A549 (cell line): ENCODE results near the gene MYL6. TPM values are rescaled to one million over a fixed set of nuclear protein-coding genes. Genes with fewer than 3 reads are reported as not detected.

Source experiments
- ATAC-seq, 2 experiments: fragments of 200-7000 bp in 1 of 2; fragments of >200 bp in 1 of 2; cut with Nextera tagmentation in 1 of 2; cut with Tn5 transposase in 1 of 2; 3 replicates each; pipeline versions ENCODE4 v1.8.0 to v1.9.1; 2018 to 2020; ENCODE audit warnings: mild to moderate bottlenecking in 1 of 2, moderate library complexity in 1 of 2
- CTCF ChIA-PET: fragments of 300-600 bp; sonication (Branson Sonifier 250); formaldehyde crosslinking; extraction: SDS; loops from one replicate; lab custom pipeline; 2021; ENCODE audit warnings: antibody characterized with exemption, inconsistent platforms; lab: Yijun Ruan, JAX
- POLR2A ChIA-PET: fragments of 350-600 bp; formaldehyde crosslinking; extraction: SDS; loops from one replicate; lab custom pipeline; 2021; ENCODE audit warnings: antibody characterized with exemption, inconsistent platforms; lab: Yijun Ruan, JAX
- DNase-seq, 2 experiments: peaks; one replicate each; pipeline versions ENCODE4 v3.0.0 to v3.0.0-alpha.2; 2011 to 2016; ENCODE audit warnings: low read depth in 1 of 2, low spot score in 1 of 2
- FAIRE-seq: peaks from 2 replicates; lab custom pipeline; 2011; peaks lifted over from hg19 to GRCh38; lab: Jason Lieb, UNC
- H3K27ac ChIP-seq, 2 experiments: fragments of >200 bp; sonication (Bioruptor Twin); formaldehyde crosslinking; 3 replicates each; pipeline ENCODE4 v1.5.1; 2016 to 2017
- H3K4me1 ChIP-seq: fragments of >200 bp; sonication (Bioruptor Twin); formaldehyde crosslinking; 3 replicates; pipeline ENCODE4 v1.6.1; 2016
- H3K4me2 ChIP-seq: fragments of >200 bp; sonication (Bioruptor Twin); formaldehyde crosslinking; 3 replicates; pipeline ENCODE4 v1.6.1; 2016
- H3K4me3 ChIP-seq: fragments of >200 bp; sonication (Bioruptor Twin); formaldehyde crosslinking; 3 replicates; pipeline ENCODE4 v1.5.1; 2016
- H3K9me3 ChIP-seq: fragments of >200 bp; sonication (Bioruptor Twin); formaldehyde crosslinking; 3 replicates; pipeline ENCODE4 v1.6.1; 2016
- ATOH8 ChIP-seq: fragments of 250-450 bp; sonication (Bioruptor Pico); IDR thresholded peaks from 2 replicates; pipeline ENCODE4 v1.5.0; 2020; ENCODE audit warnings: low read depth, mild to moderate bottlenecking, moderate library complexity
- CBX2 ChIP-seq: fragments of 200-600 bp; sonication (generic); IDR thresholded peaks from 2 replicates; pipeline ENCODE4 v1.6.1; 2016; ENCODE audit warnings: low read depth, mild to moderate bottlenecking, borderline replicate concordance
- CEBPB ChIP-seq, 2 experiments: fragments of >200 bp in 1 of 2; sonication (Bioruptor Twin) in 1 of 2; formaldehyde crosslinking in 1 of 2; IDR thresholded peaks; 2 replicates each; pipeline ENCODE4 v1.6.1; 2012 to 2016
- CHD4 ChIP-seq: fragments of 200-600 bp; sonication (generic); IDR thresholded peaks from 2 replicates; pipeline ENCODE4 v1.6.1; 2016; ENCODE audit warnings: antibody characterized with exemption, mild to moderate bottlenecking, borderline replicate concordance
- E2F6 ChIP-seq: IDR thresholded peaks from 2 replicates; pipeline ENCODE4 v1.6.1; 2012; ENCODE audit warnings: low read depth, borderline replicate concordance
- EHF ChIP-seq: fragments of 250-450 bp; sonication (Bioruptor Pico); IDR thresholded peaks from 2 replicates; pipeline ENCODE4 v1.5.0; 2020; ENCODE audit warnings: mild to moderate bottlenecking
- ELK1 ChIP-seq: fragments of 150-350 bp; IDR thresholded peaks from 2 replicates; pipeline ENCODE4 v1.6.1; 2014; ENCODE audit warnings: low read depth, mild to moderate bottlenecking, low read length
- EP300 ChIP-seq, 2 experiments: fragments of >200 bp; sonication (Bioruptor Twin); formaldehyde crosslinking; IDR thresholded peaks; 2 replicates in 1 of 2; 3 replicates in 1 of 2; pipeline ENCODE4 v1.6.1; 2016 to 2017
- ESRRA ChIP-seq: fragments of 150-350 bp; IDR thresholded peaks from 2 replicates; pipeline ENCODE4 v1.6.1; 2014; ENCODE audit warnings: mild to moderate bottlenecking, low read length, borderline replicate concordance
- FOSL2 ChIP-seq, 2 experiments: fragments of 450-650 bp in 1 of 2; fragments of >200 bp in 1 of 2; sonication (Bioruptor Twin) in 1 of 2; formaldehyde crosslinking; IDR thresholded peaks; 2 replicates each; pipeline versions ENCODE4 v1.5.0 to v1.6.1; 2016 to 2020; ENCODE audit warnings: mild to moderate bottlenecking in 1 of 2, moderate library complexity in 1 of 2
- HDAC2 ChIP-seq: fragments of 200-600 bp; sonication (generic); IDR thresholded peaks from 2 replicates; pipeline ENCODE4 v1.6.1; 2016
- HEYL ChIP-seq: fragments of 250-450 bp; sonication (Bioruptor Pico); IDR thresholded peaks from 2 replicates; pipeline ENCODE4 v1.8.0; 2021; ENCODE audit warnings: mild to moderate bottlenecking, moderate library complexity
- HOXB13 ChIP-seq: fragments of 250-450 bp; sonication (Bioruptor Pico); IDR thresholded peaks from 2 replicates; pipeline ENCODE4 v1.5.0; 2020; ENCODE audit warnings: low read depth, mild to moderate bottlenecking, moderate library complexity
- HOXB5 ChIP-seq: fragments of 250-450 bp; sonication (Bioruptor Pico); IDR thresholded peaks from 2 replicates; pipeline ENCODE4 v1.5.0; 2020; ENCODE audit warnings: mild to moderate bottlenecking, moderate library complexity
- JUNB ChIP-seq: fragments of >200 bp; sonication (Bioruptor Twin); formaldehyde crosslinking; IDR thresholded peaks from 2 replicates; pipeline ENCODE4 v1.6.1; 2016
- KDM1A ChIP-seq: fragments of 200-600 bp; sonication (generic); IDR thresholded peaks from 2 replicates; pipeline ENCODE4 v1.6.1; 2016; ENCODE audit warnings: low read depth, mild to moderate bottlenecking
- MAZ ChIP-seq: fragments of 150-350 bp; IDR thresholded peaks from 2 replicates; pipeline ENCODE4 v1.6.1; 2014; ENCODE audit warnings: antibody characterized with exemption, low read depth, low read length, borderline replicate concordance
- NFE2L2 ChIP-seq: fragments of 150-350 bp; conservative IDR thresholded peaks from 2 replicates; pipeline ENCODE4 v1.6.1; 2014; ENCODE audit warnings: low read length
- NPAS2 ChIP-seq: fragments of 250-450 bp; sonication (Bioruptor Pico); IDR thresholded peaks from 2 replicates; pipeline ENCODE4 v1.8.0; 2022; ENCODE audit warnings: mild to moderate bottlenecking, moderate library complexity, borderline replicate concordance
- PHF8 ChIP-seq: fragments of 200-600 bp; sonication (generic); IDR thresholded peaks from 2 replicates; pipeline ENCODE4 v1.6.1; 2016; ENCODE audit warnings: low read depth, mild to moderate bottlenecking, antibody characterized with exemption, moderate library complexity, borderline replicate concordance
- POLR2A ChIP-seq: IDR thresholded peaks from 2 replicates; pipeline ENCODE4 v1.6.1; 2012; ENCODE audit warnings: mild to moderate bottlenecking, low read length
- RARB ChIP-seq: fragments of 250-450 bp; sonication (Bioruptor Pico); IDR thresholded peaks from 2 replicates; pipeline ENCODE4 v1.8.0; 2021; ENCODE audit warnings: mild to moderate bottlenecking, moderate library complexity
- RCOR1 ChIP-seq: fragments of 150-350 bp; IDR thresholded peaks from 2 replicates; pipeline ENCODE4 v1.6.1; 2014; ENCODE audit warnings: antibody characterized with exemption, low read length, low read depth
- SMC3 ChIP-seq: fragments of >200 bp; sonication (Bioruptor Twin); formaldehyde crosslinking; IDR thresholded peaks from 3 replicates; pipeline ENCODE4 v1.6.1; 2018; ENCODE audit warnings: inconsistent platforms
- SREBF2 ChIP-seq: fragments of 450-650 bp; IDR thresholded peaks from 2 replicates; pipeline ENCODE4 v1.6.1; 2014; ENCODE audit warnings: mild to moderate bottlenecking, moderate library complexity
- ZFP36 ChIP-seq: fragments of 450-650 bp; IDR thresholded peaks from 2 replicates; pipeline ENCODE4 v1.6.1; 2014; ENCODE audit warnings: borderline replicate concordance; ENCODE audit not compliant: partially characterized antibody
- WGBS: methylation state at CpG from one replicate; pipeline ENCODE4 v1.1.6; 2017; ENCODE audit errors: missing lambda C conversion rate; 5-methylcytosine and 5-hydroxymethylcytosine counted together
- polyA plus RNA-seq, 4 experiments: library from polyadenylated mRNA; depleted of rRNA in 3 of 4; stranded (reverse); fragments of >200 nt; fragmentation: RNase III in 1 of 4; extraction: RNeasy Plus Mini Kit Qiagen cat#74134 plus additional on column Dnase treatment in 1 of 4; gene quantifications; 2 replicates in 3 of 4; 3 replicates in 1 of 4; pipeline ENCODE4 v1.2.3, GENCODE V29; 2011 to 2017
- TF ChIP-seq, protein P1 (sequence below): fragments of >200 bp; sonication (Bioruptor Twin); formaldehyde crosslinking; IDR thresholded peaks from 3 replicates; pipeline ENCODE4 v1.5.1; 2016
- TF ChIP-seq, protein P2 (sequence below): IDR thresholded peaks from 2 replicates; pipeline ENCODE4 v1.6.1; 2012
- TF ChIP-seq, protein P3 (sequence below): IDR thresholded peaks from 2 replicates; pipeline ENCODE4 v1.6.1; 2012
- TF ChIP-seq, protein P4 (sequence below): fragments of 450-650 bp; IDR thresholded peaks from 2 replicates; pipeline ENCODE4 v1.6.1; 2014; ENCODE audit warnings: antibody characterized with exemption
- TF ChIP-seq, protein P5 (sequence below): fragments of 250-450 bp; sonication (Bioruptor Pico); IDR thresholded peaks from 2 replicates; pipeline ENCODE4 v1.5.0; 2021; ENCODE audit warnings: mild to moderate bottlenecking, moderate library complexity, borderline replicate concordance

MYL6 gene
- polyA plus RNA-seq, 2 of the 4 experiments (the other 2 are of a cell fraction): 2,307 to 3,268 TPM

DNA sequence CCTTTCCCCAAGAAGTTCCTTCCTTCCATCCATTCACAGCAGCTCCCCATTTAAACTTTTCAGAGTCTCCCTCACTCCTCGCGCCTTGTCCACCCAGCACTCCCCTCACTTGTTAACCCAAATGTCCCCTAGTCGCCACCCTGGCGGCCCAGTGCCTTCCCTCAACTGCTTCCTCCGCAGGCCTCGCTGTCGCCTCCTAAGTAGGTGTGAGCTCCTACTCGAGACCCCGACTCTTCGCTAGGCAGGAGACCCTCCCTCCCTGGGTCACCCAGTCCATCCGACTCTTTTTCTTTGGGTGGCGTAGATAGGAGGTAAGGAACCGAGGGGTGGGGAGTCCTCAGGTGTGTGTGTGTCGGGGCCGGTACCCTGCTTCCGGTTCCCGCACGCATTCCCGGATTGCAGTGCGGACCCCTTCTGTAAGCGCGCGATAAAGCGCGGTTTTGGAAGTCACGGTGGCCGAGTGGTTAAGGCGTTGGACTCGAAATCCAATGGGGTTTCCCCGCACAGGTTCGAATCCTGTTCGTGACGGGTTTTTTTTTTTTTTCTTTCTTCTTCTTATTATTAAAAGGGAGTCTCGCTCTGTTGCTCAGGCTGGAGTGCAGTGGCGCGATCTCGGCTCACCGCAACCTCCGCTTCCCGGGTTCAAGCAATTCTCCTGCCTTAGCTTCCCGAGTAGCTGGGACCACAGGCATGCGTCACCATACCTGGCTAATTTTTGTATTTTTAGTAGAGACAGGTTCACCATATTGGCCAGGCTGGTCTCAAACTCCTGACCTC, 31.9 kb downstream of the MYL6 start:
- FAIRE-seq (no peak), ATAC-seq (peak; percentile 74 to 77), DNase-seq (peak; percentile 71 to 94)
- ChIA-PET POLR2A (interaction anchor here (0.6 to 1.7 kb wide), 14 partner anchors 15 to 278 kb away, joined by 3 to 36 read pairs (median 5); partner anchors contain the start of genes ANKRD52, CNPY2, ESYT1 and MYL6), CTCF (interaction anchor here (0.6 to 6.8 kb wide), 64 partner anchors 9 to 1327 kb away, joined by 3 to 204 read pairs (median 6); partner anchors contain the start of genes ANKRD52, CNPY2, COQ10A and CS)
- H3K4me2 ChIP-seq: peak overlapping the region; percentile 74
- peaks cover 13% of the 10 kb centered on the region for H3K4me1 ChIP-seq
- peak overlapping the region; percentile 83 to 99 for H3K27ac ChIP-seq
- H3K4me3 ChIP-seq: peak overlapping the region; percentile 81
- no peaks in the 10 kb centered on the region for H3K9me3 ChIP-seq
- 2% methylated on average over 42 of the region's 42 CpGs for WGBS
- TF ChIP-seq HEYL: no peak
- no peak for TF ChIP-seq NPAS2 (CRISPR knock-in tag)
- peak; percentile 30; the same call in 1 of the 2 replicates for TF ChIP-seq POLR2A
- TF ChIP-seq, protein P1, sequence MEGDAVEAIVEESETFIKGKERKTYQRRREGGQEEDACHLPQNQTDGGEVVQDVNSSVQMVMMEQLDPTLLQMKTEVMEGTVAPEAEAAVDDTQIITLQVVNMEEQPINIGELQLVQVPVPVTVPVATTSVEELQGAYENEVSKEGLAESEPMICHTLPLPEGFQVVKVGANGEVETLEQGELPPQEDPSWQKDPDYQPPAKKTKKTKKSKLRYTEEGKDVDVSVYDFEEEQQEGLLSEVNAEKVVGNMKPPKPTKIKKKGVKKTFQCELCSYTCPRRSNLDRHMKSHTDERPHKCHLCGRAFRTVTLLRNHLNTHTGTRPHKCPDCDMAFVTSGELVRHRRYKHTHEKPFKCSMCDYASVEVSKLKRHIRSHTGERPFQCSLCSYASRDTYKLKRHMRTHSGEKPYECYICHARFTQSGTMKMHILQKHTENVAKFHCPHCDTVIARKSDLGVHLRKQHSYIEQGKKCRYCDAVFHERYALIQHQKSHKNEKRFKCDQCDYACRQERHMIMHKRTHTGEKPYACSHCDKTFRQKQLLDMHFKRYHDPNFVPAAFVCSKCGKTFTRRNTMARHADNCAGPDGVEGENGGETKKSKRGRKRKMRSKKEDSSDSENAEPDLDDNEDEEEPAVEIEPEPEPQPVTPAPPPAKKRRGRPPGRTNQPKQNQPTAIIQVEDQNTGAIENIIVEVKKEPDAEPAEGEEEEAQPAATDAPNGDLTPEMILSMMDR: no peak
- peak; percentile 34 for TF ChIP-seq ZFP36
- TF ChIP-seq CHD4: no peak
- TF ChIP-seq E2F6: no peak
- no peak for TF ChIP-seq ESRRA
- no peak for TF ChIP-seq RCOR1
- TF ChIP-seq JUNB: no peak
- TF ChIP-seq PHF8: peak; percentile 56; the same call in 1 of the 2 replicates
- TF ChIP-seq, protein P2, sequence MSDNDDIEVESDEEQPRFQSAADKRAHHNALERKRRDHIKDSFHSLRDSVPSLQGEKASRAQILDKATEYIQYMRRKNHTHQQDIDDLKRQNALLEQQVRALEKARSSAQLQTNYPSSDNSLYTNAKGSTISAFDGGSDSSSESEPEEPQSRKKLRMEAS: peak; percentile 54; the same call in 1 of the 2 replicates
- no peak for TF ChIP-seq KDM1A
- TF ChIP-seq CEBPB (IDR thresholded peaks at IDR 0.05): no peak
- no peak for TF ChIP-seq HDAC2
- no peak for TF ChIP-seq MAZ
- TF ChIP-seq, protein P3, sequence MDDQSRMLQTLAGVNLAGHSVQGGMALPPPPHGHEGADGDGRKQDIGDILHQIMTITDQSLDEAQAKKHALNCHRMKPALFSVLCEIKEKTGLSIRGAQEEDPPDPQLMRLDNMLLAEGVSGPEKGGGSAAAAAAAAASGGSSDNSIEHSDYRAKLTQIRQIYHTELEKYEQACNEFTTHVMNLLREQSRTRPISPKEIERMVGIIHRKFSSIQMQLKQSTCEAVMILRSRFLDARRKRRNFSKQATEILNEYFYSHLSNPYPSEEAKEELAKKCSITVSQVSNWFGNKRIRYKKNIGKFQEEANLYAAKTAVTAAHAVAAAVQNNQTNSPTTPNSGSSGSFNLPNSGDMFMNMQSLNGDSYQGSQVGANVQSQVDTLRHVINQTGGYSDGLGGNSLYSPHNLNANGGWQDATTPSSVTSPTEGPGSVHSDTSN: no peak
- TF ChIP-seq, protein P4, sequence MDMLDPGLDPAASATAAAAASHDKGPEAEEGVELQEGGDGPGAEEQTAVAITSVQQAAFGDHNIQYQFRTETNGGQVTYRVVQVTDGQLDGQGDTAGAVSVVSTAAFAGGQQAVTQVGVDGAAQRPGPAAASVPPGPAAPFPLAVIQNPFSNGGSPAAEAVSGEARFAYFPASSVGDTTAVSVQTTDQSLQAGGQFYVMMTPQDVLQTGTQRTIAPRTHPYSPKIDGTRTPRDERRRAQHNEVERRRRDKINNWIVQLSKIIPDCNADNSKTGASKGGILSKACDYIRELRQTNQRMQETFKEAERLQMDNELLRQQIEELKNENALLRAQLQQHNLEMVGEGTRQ: no peak
- TF ChIP-seq SREBF2: peak; percentile 90
- no peak for TF ChIP-seq ATOH8 (CRISPR knock-in tag)
- TF ChIP-seq RARB (CRISPR knock-in tag): no peak; the same call in 1 of the 2 replicates
- no peak; the same call in 1 of the 2 replicates for TF ChIP-seq EHF (CRISPR knock-in tag)
- TF ChIP-seq NFE2L2: no peak
- TF ChIP-seq ELK1: 0 out of 2 replicates have a peak, but pooled peaks have one; percentile 62
- TF ChIP-seq CBX2: no peak
- no peak for TF ChIP-seq FOSL2 (IDR thresholded peaks at IDR 0.05)
- no peak for TF ChIP-seq FOSL2 (CRISPR knock-in tag; IDR thresholded peaks at IDR 0.05)
- TF ChIP-seq SMC3: 0 out of 3 replicates have a peak, but pooled peaks have one; percentile 15
- no peak for TF ChIP-seq EP300 (IDR thresholded peaks at IDR 0.05)
- TF ChIP-seq HOXB5 (CRISPR knock-in tag): no peak
- TF ChIP-seq, protein P5, sequence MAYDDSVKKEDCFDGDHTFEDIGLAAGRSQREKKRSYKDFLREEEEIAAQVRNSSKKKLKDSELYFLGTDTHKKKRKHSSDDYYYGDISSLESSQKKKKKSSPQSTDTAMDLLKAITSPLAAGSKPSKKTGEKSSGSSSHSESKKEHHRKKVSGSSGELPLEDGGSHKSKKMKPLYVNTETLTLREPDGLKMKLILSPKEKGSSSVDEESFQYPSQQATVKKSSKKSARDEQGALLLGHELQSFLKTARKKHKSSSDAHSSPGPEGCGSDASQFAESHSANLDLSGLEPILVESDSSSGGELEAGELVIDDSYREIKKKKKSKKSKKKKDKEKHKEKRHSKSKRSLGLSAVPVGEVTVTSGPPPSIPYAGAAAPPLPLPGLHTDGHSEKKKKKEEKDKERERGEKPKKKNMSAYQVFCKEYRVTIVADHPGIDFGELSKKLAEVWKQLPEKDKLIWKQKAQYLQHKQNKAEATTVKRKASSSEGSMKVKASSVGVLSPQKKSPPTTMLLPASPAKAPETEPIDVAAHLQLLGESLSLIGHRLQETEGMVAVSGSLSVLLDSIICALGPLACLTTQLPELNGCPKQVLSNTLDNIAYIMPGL (CRISPR knock-in tag): peak; percentile 88
- no peak for TF ChIP-seq HOXB13 (CRISPR knock-in tag)
